Spleen (tissue), 11 donors: ENCODE measurements around the gene TLE4. TPM values are rescaled to one million over a fixed set of nuclear protein-coding genes. Genes with fewer than 3 reads are reported as not detected.

Source experiments
- DNase-seq: peaks from one replicate; pipeline ENCODE4 v3.0.0-alpha.2; 2020
- H3K27ac ChIP-seq, 8 donors: fragments of 200-600 bp; sonication (generic) in 7 of 8; 1 replicate in 4 of 8; 2 replicates in 4 of 8; pipeline versions ENCODE4 v1.5.0 to v1.8.0; 2016 to 2021; ENCODE audit warnings: inconsistent platforms in 4 of 8, mild to moderate bottlenecking in 4 of 8, moderate library complexity in 1 of 8
- H3K27me3 ChIP-seq, 7 donors: fragments of 200-600 bp; sonication (generic) in 6 of 7; replicated peaks in 1 of 7; 1 replicate in 4 of 7; 2 replicates in 3 of 7; pipeline versions ENCODE4 v1.5.0 to v1.8.0; 2016 to 2021; ENCODE audit warnings: inconsistent platforms in 3 of 7, mild to moderate bottlenecking in 1 of 7
- H3K36me3 ChIP-seq, 6 donors: fragments of 200-600 bp; sonication (generic) in 5 of 6; 1 replicate in 4 of 6; 2 replicates in 2 of 6; pipeline versions ENCODE4 v1.5.0 to v1.8.0; 2016 to 2021; ENCODE audit warnings: inconsistent platforms in 2 of 6
- H3K4me1 ChIP-seq, 6 donors: fragments of 200-600 bp; sonication (generic) in 5 of 6; 1 replicate in 3 of 6; 2 replicates in 3 of 6; pipeline versions ENCODE4 v1.5.0 to v1.8.0; 2016 to 2021; ENCODE audit warnings: inconsistent platforms in 3 of 6
- H3K4me3 ChIP-seq, 8 donors: fragments of 200-600 bp; sonication (generic) in 7 of 8; 1 replicate in 4 of 8; 2 replicates in 4 of 8; pipeline versions ENCODE4 v1.5.0 to v1.8.0; 2016 to 2021; ENCODE audit warnings: inconsistent platforms in 4 of 8, mild to moderate bottlenecking in 4 of 8, moderate library complexity in 2 of 8
- H3K9me3 ChIP-seq, 8 donors: fragments of 200-600 bp; sonication (generic) in 7 of 8; 1 replicate in 4 of 8; 2 replicates in 4 of 8; pipeline versions ENCODE4 v1.5.0 to v1.8.0; 2016 to 2021; ENCODE audit warnings: inconsistent platforms in 4 of 8
- POLR2A ChIP-seq, 3 donors: fragments of 450-650 bp; IDR thresholded peaks; one replicate each; pipeline ENCODE4 v1.5.1; 2017; ENCODE audit warnings: antibody characterized with exemption in 3 of 3, mild to moderate bottlenecking in 1 of 3
- POLR2AphosphoS5 ChIP-seq, 3 donors: sonication (generic); formaldehyde crosslinking; IDR thresholded peaks; one replicate each; pipeline ENCODE4 v1.5.1; 2017; ENCODE audit warnings: antibody characterized with exemption in 3 of 3
- WGBS, 5 donors: extraction: QIAGEN DNeasy Blood & Tissue Kit in 3 of 5; methylation state at CpG; one replicate each; pipeline versions ENCODE4 v1.1.5 to v1.1.7; 2013 to 2018; 5-methylcytosine and 5-hydroxymethylcytosine counted together
- intact Hi-C: fragments of 100-400 bp; cut with DNase I; formaldehyde crosslinking; loops from one replicate; pipeline ENCODE4 v1.15.0; 2023; ENCODE audit warnings: low total_unique reads
- polyA plus RNA-seq, 3 donors: library from polyadenylated mRNA; stranded (reverse); fragments of 200-250 nt; gene quantifications; one replicate each; pipeline ENCODE4 v1.2.1, GENCODE V29; 2013
- total RNA-seq, 7 donors: library from RNA; depleted of rRNA in 3 of 7; stranded (reverse); fragments of >200 nt in 3 of 7; fragmentation: NEBNext Ultra II Directional in 4 of 7; extraction: Animal tissue kit (Norgen Biotek cat#: 25700) in 4 of 7; gene quantifications; one replicate each; pipeline versions ENCODE4 v1.1.0 to v1.2.1, GENCODE V29; 2016 to 2021
- TF ChIP-seq, protein P1 (sequence below), 11 experiments: fragments of 200-600 bp in 7 of 11; fragments of 450-650 bp in 4 of 11; sonication (generic) in 4 of 11; IDR thresholded peaks in 8 of 11; conservative IDR thresholded peaks in 3 of 11; 1 replicate in 7 of 11; 2 replicates in 4 of 11; pipeline versions ENCODE4 v1.4.0 to v1.8.0; 2016 to 2021; ENCODE audit warnings: antibody characterized with exemption in 11 of 11, inconsistent platforms in 4 of 11, mild to moderate bottlenecking in 1 of 11
- donor health status: healthy with polysubstance abuse.
- donor health status: DM: no; HTN: no; CAD: no; lungs with moderate emphysema.
- donor health status: DM: no; HTN: no; CAD: no.
- donor health status: Bipolar disorder and iron deficiency.
- donor health status: healthy.
- donor health status: DM: no; HTN: no; CAD: no.
- donor health status: DM: yes; HTN: yes; CAD: no.

The TLE4 gene
- total and polyA plus RNA-seq, 10 donors: 7.8 to 92.8 (median 70.5) TPM

DNA sequence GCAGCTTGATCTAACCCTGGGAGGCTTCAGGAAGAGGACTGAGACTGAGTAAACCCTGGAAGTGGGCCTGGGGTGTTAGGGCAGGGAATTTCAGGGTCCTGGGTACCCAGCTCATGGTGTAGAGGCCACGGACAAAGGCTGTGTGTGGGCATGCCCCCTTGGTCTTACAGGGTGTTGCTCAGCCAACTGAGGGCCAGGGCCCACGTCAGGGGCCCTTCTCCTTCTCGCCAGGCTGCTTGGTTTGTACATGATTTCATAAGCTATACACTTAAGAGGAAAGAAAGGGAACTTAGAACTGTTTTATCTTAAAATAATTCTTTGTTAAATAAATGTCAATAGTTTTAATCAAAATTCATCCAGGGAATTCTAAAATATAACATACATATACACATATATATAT lies 95.4 kb downstream of the TLE4 start:
- H3K4me1 ChIP-seq: peaks cover 0 to 56% (median 14%) of the 10 kb centered on the region in 6 donors
- TF ChIP-seq POLR2AphosphoS5 (IDR thresholded peaks at IDR 0.05): no peak
- TF ChIP-seq, protein P1, sequence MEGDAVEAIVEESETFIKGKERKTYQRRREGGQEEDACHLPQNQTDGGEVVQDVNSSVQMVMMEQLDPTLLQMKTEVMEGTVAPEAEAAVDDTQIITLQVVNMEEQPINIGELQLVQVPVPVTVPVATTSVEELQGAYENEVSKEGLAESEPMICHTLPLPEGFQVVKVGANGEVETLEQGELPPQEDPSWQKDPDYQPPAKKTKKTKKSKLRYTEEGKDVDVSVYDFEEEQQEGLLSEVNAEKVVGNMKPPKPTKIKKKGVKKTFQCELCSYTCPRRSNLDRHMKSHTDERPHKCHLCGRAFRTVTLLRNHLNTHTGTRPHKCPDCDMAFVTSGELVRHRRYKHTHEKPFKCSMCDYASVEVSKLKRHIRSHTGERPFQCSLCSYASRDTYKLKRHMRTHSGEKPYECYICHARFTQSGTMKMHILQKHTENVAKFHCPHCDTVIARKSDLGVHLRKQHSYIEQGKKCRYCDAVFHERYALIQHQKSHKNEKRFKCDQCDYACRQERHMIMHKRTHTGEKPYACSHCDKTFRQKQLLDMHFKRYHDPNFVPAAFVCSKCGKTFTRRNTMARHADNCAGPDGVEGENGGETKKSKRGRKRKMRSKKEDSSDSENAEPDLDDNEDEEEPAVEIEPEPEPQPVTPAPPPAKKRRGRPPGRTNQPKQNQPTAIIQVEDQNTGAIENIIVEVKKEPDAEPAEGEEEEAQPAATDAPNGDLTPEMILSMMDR (IDR thresholded peaks at IDR 0.05 in 8 of 11, conservative IDR thresholded peaks at IDR 0.05 in 3 of 11): no peak
- no peak for TF ChIP-seq POLR2A (IDR thresholded peaks at IDR 0.05)
- H3K27ac ChIP-seq: peak overlapping the region in 1 of 8 donors; percentile 7
- H3K36me3 ChIP-seq: peaks cover 0 to 38% (median 2%) of the 10 kb centered on the region in 6 donors
- intact Hi-C loops: no loop called here
- H3K4me3 ChIP-seq: no peak overlapping the region
- DNase-seq: no peak
- no peaks in the 10 kb centered on the region for H3K9me3 ChIP-seq
- WGBS, 5 donors: 62 to 88% (median 83%) methylated on average over 3 of the region's 3 CpGs
- H3K27me3 ChIP-seq: no peaks in the 10 kb centered on the region

DNA sequence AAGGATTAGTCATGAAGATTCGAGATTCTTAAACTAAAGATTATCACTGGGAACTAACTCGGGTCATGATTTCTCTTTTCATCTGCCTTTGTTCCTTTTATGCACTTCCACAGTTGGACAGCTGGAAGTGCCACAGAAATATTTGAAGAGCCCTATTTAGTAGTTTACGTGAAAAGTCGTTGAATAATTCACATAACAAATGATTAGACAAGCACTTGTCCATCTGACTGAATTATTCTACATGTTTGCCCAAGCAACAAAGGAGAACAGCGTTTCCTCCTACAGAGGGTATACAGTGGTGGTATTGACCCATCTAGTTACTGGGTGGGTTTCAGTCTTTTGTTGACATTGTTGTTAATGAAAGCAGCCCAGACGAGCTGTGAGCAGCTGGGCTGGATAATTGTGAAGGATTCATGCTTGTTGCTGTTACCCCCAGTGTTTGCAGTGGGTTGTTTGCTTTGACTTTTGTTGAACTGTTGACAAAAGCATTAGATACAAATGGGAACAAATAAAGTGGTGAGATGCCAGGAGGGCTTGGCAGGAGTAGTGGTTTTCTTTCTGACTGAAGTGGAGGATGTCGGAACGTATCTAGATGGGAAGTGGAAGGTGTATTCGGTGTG lies 96.2 kb downstream of the TLE4 start:
- Histone ChIP-seq H3K27me3 (no peaks in the 10 kb centered on the region), H3K36me3 (peaks cover 0 to 42% (median 2%) of the 10 kb centered on the region in 6 donors), H3K4me3 (no peak overlapping the region), H3K27ac (no peak overlapping the region), H3K9me3 (no peaks in the 10 kb centered on the region), H3K4me1 (peaks cover 0 to 56% (median 13%) of the 10 kb centered on the region in 6 donors)
- no peak for DNase-seq
- WGBS, 5 donors: 81 to 88% (median 85%) methylated on average over 9 of the region's 9 CpGs
- TF ChIP-seq, protein P1 (IDR thresholded peaks at IDR 0.05 in 8 of 11, conservative IDR thresholded peaks at IDR 0.05 in 3 of 11): no peak
- no peak for TF ChIP-seq POLR2AphosphoS5 (IDR thresholded peaks at IDR 0.05)
- TF ChIP-seq POLR2A (IDR thresholded peaks at IDR 0.05): no peak
- intact Hi-C loops: no loop called here

DNA sequence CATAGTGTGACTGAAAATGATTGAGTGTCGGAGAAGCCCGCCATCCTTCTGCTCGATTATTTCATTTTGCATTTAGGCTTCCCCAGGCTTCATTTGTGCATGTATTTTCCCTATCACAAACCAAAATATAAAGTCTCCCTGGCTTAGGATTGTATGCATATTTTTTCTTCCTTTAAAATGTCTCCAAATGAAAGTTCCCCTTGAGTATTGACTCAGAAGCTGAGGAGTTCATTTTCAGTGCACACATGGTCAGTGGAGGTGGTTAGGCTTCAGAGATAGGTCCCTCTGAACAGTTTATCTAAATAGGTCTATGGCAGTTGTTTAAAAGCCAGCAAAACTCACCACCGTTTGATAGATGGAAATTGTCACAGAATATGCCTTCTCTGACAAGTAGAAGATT lies 97.2 kb downstream of the TLE4 start:
- Histone ChIP-seq H3K27ac (no peak overlapping the region), H3K9me3 (no peaks in the 10 kb centered on the region), H3K36me3 (peaks cover 0 to 38% (median 2%) of the 10 kb centered on the region in 6 donors), H3K27me3 (no peaks in the 10 kb centered on the region), H3K4me3 (no peak overlapping the region), H3K4me1 (peaks cover 0 to 56% (median 19%) of the 10 kb centered on the region in 6 donors)
- intact Hi-C loops: no loop called here
- TF ChIP-seq POLR2A (IDR thresholded peaks at IDR 0.05) (no peak), POLR2AphosphoS5 (IDR thresholded peaks at IDR 0.05) (no peak)
- TF ChIP-seq, protein P1 (IDR thresholded peaks at IDR 0.05 in 8 of 11, conservative IDR thresholded peaks at IDR 0.05 in 3 of 11): no peak
- 91 to 93% (median 92%) methylated on average over 4 of the region's 4 CpGs for WGBS, 5 donors
- DNase-seq: no peak

DNA sequence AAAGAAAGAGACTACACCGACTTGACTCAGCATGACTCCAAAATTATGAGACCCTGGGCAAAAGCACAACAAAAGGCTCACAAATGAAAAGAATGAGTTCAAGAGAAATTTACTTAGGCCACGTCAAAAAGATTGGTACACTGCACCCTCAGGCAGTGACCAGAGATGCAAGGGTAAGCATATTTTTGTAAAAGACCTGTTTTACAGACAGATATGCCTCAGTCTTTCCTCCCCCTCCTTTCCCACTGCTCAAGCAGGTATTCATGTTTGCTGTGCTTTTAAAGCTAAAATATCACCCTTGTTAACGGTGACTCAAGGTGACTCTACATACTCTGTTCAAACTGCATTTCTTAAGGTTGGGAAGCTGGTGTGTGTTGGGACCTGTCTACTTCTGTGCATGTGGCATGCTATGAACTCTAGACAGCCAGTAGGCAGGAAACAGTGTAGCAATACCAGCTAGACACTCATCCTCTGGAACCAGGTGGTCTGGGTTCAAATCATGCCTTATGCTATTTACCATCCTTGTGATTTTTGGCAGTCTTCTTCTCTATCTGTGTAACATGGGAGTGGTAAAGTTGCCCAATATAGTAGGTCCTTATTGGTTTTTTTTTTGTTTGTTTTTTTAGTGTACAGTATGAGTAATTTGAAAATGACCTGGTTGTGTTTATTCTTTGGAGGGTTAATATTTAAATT lies 98.7 kb downstream of the TLE4 start:
- intact Hi-C loops: no loop called here
- WGBS, 5 donors: 89 to 96% (median 92%) methylated on average over 3 of the region's 3 CpGs
- TF ChIP-seq, protein P1 (IDR thresholded peaks at IDR 0.05 in 8 of 11, conservative IDR thresholded peaks at IDR 0.05 in 3 of 11): no peak
- TF ChIP-seq POLR2AphosphoS5 (IDR thresholded peaks at IDR 0.05) (no peak), POLR2A (IDR thresholded peaks at IDR 0.05) (no peak)
- Histone ChIP-seq H3K27me3 (no peaks in the 10 kb centered on the region), H3K4me3 (no peak overlapping the region), H3K9me3 (no peaks in the 10 kb centered on the region), H3K4me1 (peaks cover 0 to 51% (median 13%) of the 10 kb centered on the region in 6 donors), H3K27ac (no peak overlapping the region), H3K36me3 (peaks cover 0 to 37% (median 2%) of the 10 kb centered on the region in 6 donors)
- no peak for DNase-seq
